ENCODE data around the gene FLCN. TPM values are rescaled to one million over a fixed set of nuclear protein-coding genes. Genes with fewer than 3 reads are reported as not detected.

The FLCN gene
- total and polyA plus RNA-seq, 2 donors (not counting 1 experiment from before 2014, with no cell fraction given): 16.4 to 68.5 TPM

GRCh38 chr17:17164156-17164555 is 72.8 kb downstream of the FLCN start:
- Histone ChIP-seq H3K4me1 (ENCODE audit: control insufficient read depth, extremely low read depth, insufficient read depth, low read length) (no peaks in the 10 kb centered on the region), H4K20me1 (ENCODE audit: control insufficient read depth, extremely low read depth, insufficient read depth, low read length) (no peaks in the 10 kb centered on the region), H3K27ac (ENCODE audit: insufficient read depth, low read length) (no peak overlapping the region), H3K4me2 (ENCODE audit: extremely low read depth, insufficient read depth, low read length) (no peak overlapping the region), H3K27me3 (ENCODE audit: control insufficient read depth, insufficient read depth, low read length) (no peaks in the 10 kb centered on the region), H3K4me3 (replicated peaks in 1 of 4; ENCODE audit: control extremely low read depth in 1 of 4, insufficient read depth in 1 of 4, low read depth in 3 of 4, low read length in 4 of 4) (no peak overlapping the region), H3K9me3 (ENCODE audit: control insufficient read depth, insufficient read depth, low read depth, low read length) (no peaks in the 10 kb centered on the region), H2AFZ (ENCODE audit: low read length) (no peak overlapping the region), H3K79me2 (ENCODE audit: control insufficient read depth, insufficient read depth, low read length) (no peaks in the 10 kb centered on the region), H3K9ac (ENCODE audit: insufficient read depth, low read length) (no peak overlapping the region), H3K36me3 (ENCODE audit: control insufficient read depth, insufficient read depth, low read length) (peaks cover 38% of the 10 kb centered on the region)
- TF ChIP-seq, protein P1, sequence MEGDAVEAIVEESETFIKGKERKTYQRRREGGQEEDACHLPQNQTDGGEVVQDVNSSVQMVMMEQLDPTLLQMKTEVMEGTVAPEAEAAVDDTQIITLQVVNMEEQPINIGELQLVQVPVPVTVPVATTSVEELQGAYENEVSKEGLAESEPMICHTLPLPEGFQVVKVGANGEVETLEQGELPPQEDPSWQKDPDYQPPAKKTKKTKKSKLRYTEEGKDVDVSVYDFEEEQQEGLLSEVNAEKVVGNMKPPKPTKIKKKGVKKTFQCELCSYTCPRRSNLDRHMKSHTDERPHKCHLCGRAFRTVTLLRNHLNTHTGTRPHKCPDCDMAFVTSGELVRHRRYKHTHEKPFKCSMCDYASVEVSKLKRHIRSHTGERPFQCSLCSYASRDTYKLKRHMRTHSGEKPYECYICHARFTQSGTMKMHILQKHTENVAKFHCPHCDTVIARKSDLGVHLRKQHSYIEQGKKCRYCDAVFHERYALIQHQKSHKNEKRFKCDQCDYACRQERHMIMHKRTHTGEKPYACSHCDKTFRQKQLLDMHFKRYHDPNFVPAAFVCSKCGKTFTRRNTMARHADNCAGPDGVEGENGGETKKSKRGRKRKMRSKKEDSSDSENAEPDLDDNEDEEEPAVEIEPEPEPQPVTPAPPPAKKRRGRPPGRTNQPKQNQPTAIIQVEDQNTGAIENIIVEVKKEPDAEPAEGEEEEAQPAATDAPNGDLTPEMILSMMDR (conservative IDR thresholded peaks at IDR 0.05 in 1 of 2, IDR thresholded peaks at IDR 0.05 in 1 of 2; ENCODE audit: low read depth in 1 of 2, low read length in 2 of 2): no peak
- TF ChIP-seq EZH2 (IDR thresholded peaks at IDR 0.05; ENCODE audit: low read length, missing control alignments): no peak
- DNase-seq (ENCODE audit: low read depth in 2 of 2): no peak

Other genes with a start within 250 kb of the FLCN start
- gene MPRIP, start 194.7 kb downstream of the FLCN start, total RNA-seq: 67.3 and 104 TPM in 2 replicates
- 111 and 124 TPM in 2 replicates for gene MPRIP, start 194.7 kb downstream of the FLCN start, polyA plus RNA-seq
- gene PLD6, start 30.8 kb downstream of the FLCN start, total RNA-seq: 6.7 and 7.8 TPM in 2 replicates
- gene PLD6, start 30.8 kb downstream of the FLCN start, polyA plus RNA-seq: 2.5 and 4.7 TPM in 2 replicates
- 59.8 and 62.3 TPM in 2 replicates for gene COPS3, start 44.1 kb upstream of the FLCN start, total RNA-seq
- gene COPS3, start 44.1 kb upstream of the FLCN start, polyA plus RNA-seq: 80.6 and 99.6 TPM in 2 replicates
- gene NT5M, start 66.2 kb upstream of the FLCN start, total RNA-seq: 1.0 and 1.2 TPM in 2 replicates
- gene NT5M, start 66.2 kb upstream of the FLCN start, polyA plus RNA-seq: 0.37 and 0.46 TPM in 2 replicates
- gene MED9, start 239.8 kb upstream of the FLCN start, total RNA-seq: 11.7 and 12.3 TPM in 2 replicates
- 10.5 and 11.9 TPM in 2 replicates for gene MED9, start 239.8 kb upstream of the FLCN start, polyA plus RNA-seq